SK-MEL-5 (cell line): ENCODE results near the gene TRAM2. TPM values are rescaled to one million over a fixed set of nuclear protein-coding genes. Genes with fewer than 3 reads are reported as not detected.
A peak's percentile ranks its signal among the peaks of the same experiment; 100 is the strongest.

Experiments
- DNase-seq: peaks from one replicate; pipeline ENCODE4 v3.0.0-alpha.2; 2016; ENCODE audit warnings: low read depth, low spot score
- in situ Hi-C: cut with HindIII; loops from 2 replicates; pipeline ENCODE4 v1.10.0; 2016; ENCODE audit warnings: low sequenced_read_pairs, high pct_unique_total_duplicates, low pct_unique_long_range_greater_than_20kb
- total RNA-seq: library from RNA; depleted of rRNA; stranded (reverse); fragments of >200 nt; shearing (Covaris generic); gene quantifications from 2 replicates; pipeline ENCODE4 v1.2.3, GENCODE V29; 2014

Gene TRAM2
- total RNA-seq, 1 experiment from 2014 or later: 11.5 TPM

DNA sequence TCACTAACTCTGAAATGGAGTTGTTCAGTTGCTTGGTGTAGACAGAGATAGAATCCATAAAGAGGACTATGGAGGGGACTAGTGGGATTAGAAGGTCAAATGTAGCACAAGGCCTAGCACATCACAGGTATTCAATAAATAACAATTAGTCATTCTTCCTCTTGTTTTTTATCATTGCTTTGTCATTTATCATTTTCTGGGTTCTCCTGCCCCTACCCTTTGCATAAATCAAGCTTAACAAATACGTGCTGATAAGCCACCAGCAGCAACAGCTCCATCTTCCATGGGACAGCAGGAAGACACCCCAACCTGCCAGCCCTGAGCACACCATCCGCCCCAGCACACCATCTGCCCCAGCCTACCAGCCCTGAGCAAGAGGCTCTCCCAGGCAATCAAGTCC is 23.1 kb downstream of the TRAM2 start:
- no peak for DNase-seq
- in situ Hi-C loops: no loop called here

DNA sequence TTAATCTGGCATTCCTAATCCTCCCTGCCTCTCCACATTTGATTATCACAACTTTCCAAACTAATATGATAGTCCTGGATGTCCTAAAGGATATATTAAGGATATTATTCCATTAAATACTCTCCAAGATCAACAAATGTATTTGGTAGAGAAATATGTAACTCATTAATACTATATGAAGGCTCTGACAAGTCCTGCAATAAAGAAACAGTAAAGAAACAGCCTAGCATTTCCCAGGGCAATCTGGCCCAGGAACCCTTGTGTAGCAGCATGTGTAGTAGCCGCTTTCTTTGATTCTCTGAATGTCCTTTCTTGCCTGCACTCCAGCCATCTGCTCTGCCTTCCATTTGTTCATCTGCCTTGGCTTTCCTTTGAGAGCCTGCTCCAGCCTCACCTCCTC is 23.7 kb downstream of the TRAM2 start:
- DNase-seq: no peak
- in situ Hi-C loops: no loop called here

DNA sequence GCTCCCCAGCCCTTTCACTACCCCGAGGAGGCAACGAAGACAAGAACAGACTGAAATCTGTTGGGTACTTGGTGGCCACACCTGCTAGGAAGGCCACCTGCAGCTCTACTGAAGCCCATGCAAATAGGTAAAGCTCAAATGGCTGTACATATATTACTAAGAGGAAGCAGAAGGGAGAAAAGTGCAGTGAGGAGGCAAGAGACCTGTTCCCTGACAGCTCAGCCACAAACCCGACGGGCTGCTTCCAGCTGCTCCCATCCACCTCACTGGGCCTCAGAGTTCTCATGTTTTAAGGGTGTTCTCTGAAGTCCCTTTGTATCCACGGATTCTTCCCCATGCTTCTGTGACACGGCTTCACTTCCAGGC is 24.6 kb downstream of the TRAM2 start:
- in situ Hi-C loops: no loop called here

DNA sequence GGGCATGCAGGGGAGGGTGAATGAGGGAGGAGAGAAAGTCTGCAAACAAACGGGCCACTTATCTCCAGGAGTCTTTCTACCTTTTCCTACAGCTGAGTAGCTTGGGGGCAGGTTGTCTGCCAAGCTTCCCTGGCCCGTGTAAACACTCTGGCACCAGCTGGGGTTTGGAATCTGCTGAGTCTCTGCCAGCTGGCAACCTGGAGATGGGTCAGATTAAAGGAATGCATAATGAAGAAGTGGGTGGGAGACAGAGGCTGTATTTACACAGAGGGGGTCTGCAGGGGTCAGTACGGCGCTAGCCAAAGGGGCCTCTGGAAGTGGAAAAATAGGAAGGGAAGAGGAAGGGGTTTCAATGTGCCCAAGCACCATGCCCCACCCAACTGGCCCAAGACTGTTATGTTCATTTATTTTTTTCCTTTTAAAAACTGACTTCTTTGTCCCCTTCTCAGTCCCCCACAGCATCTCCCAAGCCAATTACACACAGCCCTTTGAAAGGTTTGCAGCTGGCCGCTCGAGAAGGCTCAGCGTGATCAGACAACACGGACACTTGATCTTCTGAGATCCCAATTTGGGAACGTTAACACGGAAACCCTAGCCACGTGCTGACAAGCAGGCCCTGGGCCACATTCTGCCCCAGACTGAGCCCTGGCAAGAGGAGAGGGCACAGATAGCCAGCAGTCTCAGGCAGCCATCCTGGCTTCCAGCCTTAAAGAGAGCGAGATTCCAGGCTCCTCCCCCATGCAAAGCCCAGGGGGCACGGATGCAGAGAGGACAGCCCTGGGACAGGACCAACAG is 25.2 kb downstream of the TRAM2 start:
- DNase-seq: peak; percentile 56
- in situ Hi-C loops: no loop called here

More for the DNA sequence above, 24.6 kb downstream of the TRAM2 start:
- DNase-seq: no peak

DNA sequence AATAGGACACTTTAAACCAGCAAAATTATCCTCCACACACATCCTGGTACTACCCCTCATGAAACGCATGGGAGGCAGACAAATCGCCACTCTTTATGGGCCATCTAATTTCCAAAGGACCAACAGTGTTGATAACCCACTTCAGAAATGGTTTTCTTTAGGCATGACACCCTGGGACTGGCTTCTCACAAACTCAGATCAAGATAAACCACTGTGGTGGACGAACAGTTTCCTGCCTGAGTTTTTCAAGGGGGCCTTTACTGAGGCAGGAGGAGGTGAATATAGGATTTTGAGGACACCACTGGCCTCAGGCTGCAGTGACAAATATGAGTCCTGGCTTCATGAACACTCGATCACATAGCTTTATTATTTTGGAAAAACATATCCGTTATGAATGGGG is 26.0 kb downstream of the TRAM2 start:
- in situ Hi-C loops: no loop called here
- DNase-seq: no peak

GRCh38 chr6:52550014-52550575 is 26.8 kb downstream of the TRAM2 start:
- DNase-seq: no peak

DNA sequence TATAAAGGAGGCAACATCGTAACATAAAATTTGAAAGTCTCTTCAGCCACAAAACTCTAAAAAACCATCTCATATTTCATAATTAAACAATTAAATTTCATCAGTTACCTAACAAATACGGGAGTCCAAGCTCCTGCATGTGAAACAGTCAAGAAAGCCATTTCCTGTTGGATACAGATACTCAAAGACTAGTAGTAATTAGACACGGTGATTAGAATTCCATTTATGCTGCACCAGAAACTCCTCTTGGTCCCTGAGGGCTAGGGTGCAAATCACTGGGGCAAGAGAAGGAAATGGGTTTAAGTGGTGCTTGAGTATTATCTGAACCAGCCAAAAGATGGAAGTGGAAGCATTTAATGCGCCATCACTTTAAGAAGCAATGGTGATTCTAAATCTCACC is 27.4 kb downstream of the TRAM2 start:
- in situ Hi-C loops: no loop called here
- DNase-seq: no peak

More at GRCh38 chr6:52550014-52550575, 26.8 kb downstream of the TRAM2 start:
- in situ Hi-C loops: no loop called here

DNA sequence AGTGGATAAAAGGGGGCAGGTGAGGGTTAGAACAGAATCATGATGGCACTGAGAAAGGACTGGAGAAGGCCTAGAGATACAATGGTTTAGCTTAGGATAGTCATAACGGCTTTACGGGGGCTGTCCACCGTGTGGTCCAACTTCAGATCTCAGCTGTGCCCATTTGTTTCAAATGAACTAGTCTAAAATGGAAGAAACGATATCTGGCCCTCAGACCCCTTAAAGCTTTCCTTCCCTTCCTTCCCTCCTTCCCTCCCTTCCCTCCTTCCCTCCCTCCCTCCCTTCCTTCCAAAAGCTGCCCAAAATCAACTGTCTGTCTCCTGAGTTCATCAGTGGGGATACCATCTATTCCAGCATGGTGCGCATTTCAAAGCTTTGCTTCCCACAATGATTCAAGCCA is 27.9 kb downstream of the TRAM2 start:
- in situ Hi-C loops: no loop called here
- no peak for DNase-seq

- in situ Hi-C loops: no loop called here
- DNase-seq: no peak
Measured at GRCh38 chr6:52548353-52548713, 28.5 kb downstream of the TRAM2 start.

- no peak for DNase-seq
- in situ Hi-C loops: no loop called here
Measured at GRCh38 chr6:52547647-52548352, 29.1 kb downstream of the TRAM2 start.

DNA sequence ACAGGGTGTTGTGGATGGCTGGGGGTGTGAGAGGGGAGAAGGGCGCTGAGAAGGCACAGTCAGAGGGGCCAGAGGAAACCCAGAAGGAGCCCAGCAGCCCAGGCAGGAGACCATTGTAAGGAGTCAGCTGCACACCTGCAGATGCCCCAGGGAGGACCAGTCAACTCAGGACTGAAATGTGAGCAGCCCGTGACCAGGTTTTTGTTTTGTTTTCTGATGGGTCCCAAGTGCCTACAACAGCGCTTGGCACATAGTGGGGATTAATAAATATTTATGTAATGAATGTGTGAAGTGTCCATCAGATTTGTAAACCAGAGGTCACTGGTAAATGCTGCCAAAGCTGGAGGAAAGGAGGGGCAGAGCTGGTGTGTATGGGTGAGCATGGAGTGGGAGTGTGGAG is 30.2 kb downstream of the TRAM2 start:
- in situ Hi-C loops: no loop called here
- DNase-seq: no peak

- in situ Hi-C loops: no loop called here
- DNase-seq: no peak
Measured at GRCh38 chr6:52546192-52546591, 30.7 kb downstream of the TRAM2 start.

GRCh38 chr6:52545406-52546119 is 31.3 kb downstream of the TRAM2 start:
- in situ Hi-C loops: no loop called here
- no peak for DNase-seq

GRCh38 chr6:52544602-52545405 is 32.1 kb downstream of the TRAM2 start:
- in situ Hi-C loops: no loop called here
- DNase-seq: no peak

DNA sequence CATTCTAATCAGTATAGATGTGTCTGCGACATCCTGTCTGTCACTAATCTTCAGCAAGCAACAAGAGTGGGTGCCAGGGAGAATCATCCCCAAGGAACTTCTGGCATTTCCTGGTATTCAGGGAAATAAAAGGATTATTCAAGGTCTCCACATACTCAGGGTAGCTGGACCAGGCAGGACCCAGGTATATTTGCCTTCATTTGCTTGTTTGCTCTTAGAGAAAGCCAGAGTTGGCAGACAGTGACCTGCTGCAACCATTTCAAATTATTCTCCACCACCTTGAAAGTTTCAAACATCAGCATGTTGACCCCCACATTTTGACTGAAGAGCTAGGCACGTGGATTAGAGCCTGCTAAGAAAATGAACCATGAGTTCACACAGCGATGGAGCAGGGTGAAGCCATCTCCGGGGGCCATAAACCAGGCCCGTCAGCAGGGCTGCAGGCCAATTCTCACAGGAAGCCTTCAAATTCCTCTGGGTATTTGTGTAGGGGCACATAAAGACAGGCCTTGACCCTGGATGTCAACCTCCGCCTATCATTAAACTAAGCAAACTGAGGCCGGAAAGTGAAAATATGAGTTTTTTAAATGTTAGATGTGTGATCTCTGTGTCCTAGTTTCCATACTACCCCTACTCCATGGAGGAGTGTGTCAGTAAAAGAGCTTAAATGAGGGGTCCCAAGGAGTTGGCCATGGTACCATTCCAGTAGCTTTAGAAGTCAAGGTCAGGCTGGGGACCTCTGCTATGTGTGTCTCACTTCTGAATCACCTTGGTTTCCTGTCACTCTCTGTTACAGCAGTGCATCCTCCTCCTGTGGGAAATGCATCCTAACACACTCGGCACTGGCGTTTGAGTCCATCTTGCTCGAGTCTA is 32.9 kb downstream of the TRAM2 start:
- no peak for DNase-seq
- in situ Hi-C loops: no loop called here

DNA sequence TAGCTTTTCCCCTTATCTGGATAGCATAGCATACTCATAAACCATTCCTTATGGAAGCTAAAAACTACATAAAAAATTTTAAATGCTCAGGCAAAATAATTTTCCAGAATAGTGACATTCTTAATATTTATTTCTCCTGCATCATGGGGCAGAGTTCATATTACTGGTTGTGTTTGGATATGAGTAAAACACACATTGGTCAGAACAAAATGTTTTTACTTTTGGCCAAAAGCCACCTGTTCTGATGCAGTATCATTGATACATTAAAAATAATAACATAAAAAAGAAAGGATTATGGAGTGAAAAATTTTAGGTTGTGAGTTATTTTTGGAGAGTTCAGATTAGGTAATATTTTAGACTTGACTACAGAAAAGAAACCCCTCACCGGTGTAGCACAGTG is 33.6 kb downstream of the TRAM2 start:
- in situ Hi-C loops: no loop called here
- DNase-seq: no peak

GRCh38 chr6:52541135-52541534 is 35.7 kb downstream of the TRAM2 start:
- DNase-seq: no peak
- in situ Hi-C loops: no loop called here
